NOMO-1 treated with dmso at 0.1 percent for 144 hours (cell line): ENCODE measurements around the gene STAP2.
A peak's percentile ranks its signal among the peaks of the same experiment; 100 is the strongest.

Source experiments
- DNase-seq: peaks from one replicate; lab custom pipeline; 2025; ENCODE audit not compliant: unreplicated experiment; lab: John Stamatoyannopoulos, UW

STAP2 gene

DNA sequence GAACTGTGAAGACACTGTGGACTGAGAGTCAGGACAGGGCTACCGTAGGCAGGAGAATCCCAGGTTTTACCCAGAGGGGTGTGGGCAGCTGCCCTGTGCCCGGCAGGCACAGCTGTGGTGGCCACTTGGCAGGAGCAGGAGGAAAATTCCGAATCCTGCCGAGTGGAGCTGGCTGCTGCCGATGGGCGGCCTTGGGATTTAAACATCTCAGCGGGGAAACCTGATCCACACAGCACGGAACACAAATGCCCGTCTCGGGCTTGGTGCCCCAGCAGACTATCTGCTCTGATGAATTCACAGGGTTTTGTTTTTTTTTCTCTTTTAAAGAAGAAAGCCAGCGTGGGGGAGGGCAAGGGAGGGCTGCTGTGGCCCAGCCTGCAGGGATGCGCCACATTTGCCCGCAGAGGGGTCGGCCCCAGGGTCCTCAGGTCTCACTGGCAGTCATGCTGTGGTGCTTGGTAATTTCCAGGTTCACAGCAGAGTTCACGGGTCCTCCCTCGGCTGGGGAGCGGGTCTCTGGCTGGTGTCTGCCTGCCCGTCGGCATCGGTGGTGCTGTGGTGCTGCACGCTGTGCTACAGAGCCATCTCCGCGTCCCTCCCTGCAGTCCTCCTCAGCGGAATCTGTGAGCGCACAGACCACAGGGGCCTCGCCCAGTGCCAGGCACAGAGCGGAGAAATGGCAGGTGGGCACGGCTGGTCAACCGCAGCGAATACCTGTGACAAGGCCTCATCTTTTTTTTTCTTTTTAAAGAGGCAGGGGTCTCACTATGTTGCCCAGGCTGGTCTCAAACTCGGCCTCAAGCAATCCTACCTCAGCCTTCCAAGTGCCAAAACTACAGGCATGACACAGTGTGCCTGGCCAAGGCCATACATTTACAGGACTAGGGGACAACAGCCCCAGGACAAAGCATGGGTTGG lies 32.9 kb upstream of the STAP2 start:
- DNase-seq, result no peak

DNA sequence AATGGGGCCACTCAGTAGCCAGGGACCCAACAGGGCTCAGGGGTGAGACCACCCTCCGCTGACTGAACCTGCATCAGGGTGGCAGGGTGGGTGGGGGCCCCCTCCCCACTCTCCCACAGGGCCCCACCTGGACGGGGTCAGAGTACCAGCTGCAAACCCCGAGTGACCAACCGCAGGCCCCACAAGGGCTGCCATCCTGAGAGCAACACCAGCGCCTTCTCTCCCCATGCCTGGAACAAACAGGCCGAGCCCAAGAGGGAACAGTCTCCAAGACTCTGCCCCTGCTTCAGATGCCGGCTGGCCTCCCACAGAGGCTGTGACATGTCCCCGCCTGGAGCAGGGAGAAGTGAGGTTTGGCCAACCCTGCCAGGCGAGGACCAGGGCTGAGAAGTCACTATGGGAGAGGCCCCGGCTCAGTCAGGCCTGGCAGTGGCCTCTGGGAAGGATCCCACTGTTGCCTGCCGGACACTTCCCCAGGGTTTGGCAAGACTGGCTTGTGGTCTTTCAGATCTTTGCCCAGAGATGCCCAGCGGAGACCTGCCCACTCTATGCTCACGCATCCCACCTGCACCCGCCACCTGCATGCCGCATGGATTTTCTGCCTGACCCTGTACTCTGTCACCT lies 31.9 kb upstream of the STAP2 start:
- DNase-seq, result no peak

DNA sequence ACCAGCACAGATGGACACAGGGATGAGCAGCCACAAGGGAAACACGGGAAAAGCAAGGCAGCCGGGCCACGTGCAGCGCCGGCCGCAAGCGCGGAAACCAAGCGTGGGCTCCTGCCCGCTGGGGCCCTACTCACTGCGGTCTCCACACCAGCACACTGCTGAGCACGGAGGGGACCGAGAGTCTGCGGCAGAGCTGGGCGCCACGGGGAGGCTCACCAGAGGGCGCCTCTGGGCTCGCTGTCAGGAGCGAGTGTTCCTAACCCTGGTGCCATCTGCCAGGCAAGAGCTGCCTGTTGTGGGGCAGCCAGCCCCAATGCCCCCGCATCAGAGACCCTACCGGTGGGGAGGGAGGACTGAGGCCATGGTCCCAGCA lies 31.2 kb upstream of the STAP2 start:
- peak; percentile 51 for DNase-seq

DNA sequence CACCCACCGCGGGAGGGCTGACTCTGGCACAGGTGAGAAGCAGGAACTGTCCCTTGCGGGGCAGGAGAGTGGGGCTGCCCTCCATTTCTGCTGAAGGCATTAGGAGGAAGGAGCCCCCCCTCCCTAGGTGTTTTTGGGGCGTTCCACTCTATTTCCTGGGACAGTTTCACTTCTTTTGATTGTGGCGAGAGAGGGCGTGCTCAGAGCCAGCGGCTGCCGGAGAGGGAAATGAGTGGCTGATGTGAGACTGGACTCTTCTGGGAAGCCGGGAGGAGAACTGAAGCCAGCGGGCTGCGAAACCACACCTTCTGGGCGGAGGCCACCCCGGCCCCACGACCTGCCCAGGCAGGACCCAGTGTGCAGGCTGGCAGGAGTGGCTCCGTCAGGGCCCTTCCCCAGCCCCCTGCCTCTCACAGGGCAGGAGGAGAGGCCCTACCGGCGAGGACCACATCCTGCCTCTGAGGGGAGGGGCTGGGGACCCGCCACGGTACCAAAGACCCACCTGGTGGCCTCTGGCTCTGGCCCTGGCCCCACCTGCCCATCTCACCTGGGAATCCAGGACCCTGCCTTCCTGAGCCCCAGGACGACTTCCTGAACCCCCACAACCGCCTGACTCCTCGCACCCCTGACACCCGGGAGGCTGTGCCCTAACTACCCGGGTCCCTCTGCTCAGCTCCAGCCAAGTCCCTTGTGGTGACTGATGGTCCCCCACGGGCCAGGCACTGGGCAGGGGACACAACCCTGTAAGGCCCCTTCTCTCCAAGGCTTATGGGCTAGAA lies 30.7 kb upstream of the STAP2 start:
- peak; percentile 68 for DNase-seq

DNA sequence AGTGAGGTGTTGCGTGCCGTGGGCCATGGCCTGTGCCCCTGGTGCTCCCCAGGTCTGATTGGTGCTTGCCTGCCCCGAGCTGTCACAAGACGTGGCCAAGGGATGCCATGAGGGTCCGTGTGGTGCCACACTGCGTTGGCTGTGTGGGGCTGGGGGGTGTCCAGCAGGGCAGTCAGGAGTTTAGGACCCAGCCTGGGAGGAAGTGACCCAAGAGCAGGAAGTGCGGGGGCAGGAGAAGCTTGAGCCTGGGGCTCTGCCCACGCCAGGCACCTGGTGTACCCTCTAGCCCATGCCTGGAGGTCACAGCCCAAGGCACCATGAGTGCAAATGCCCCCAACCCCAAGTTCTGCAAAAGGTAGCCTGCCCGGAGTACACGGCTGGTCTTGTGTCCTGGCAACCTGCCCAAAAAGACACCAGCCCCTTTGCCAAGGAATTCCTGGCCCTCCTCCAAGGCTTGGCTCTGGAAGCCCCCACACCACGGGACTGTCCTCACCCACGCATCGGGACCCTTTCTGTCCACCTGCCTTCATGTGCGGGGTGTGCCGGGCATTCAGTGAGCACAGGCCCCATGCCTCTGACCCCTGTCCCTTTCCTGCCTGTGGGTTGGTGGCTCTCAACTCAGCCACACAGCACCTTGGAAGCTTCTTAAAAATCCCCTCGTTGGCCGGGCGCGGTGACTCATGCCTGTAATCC lies 29.6 kb upstream of the STAP2 start:
- DNase-seq, result no peak

DNA sequence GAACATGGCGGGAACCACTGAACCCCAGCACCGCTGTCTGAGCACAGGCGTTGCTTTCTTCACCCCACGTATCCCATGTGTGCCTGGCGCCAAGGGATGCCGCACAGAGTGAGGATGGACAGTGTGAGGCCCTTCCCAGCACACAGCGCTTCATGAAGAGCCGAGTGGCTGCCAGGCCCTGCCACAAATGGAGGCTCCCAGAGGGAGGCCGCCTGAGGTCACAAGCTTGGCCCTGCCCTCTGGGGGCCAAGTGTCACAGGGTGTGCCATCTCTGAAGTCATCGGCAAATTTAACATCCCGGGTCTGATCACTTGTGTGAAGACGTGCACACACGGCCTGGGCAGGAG lies 29.1 kb upstream of the STAP2 start:
- no peak for DNase-seq

DNA sequence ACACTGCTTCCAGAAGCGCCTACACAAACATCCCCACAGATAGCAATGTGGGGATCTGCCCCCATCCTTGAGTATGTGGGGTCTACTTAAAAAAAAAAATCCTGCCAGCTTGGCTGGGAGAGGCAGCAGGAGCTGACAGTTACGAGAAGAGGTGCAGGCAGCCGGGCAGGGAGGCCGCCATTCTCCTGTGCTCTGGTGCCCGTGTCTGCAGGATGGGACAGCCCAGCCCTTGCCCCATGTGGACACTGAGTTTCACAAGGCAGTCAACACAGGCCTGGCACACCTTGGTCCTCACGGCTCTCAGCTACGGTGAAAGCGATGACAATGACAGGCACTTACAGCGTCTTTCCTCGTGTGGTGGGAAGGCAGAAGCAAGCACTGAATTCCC lies 28.7 kb upstream of the STAP2 start:
- no peak for DNase-seq

DNA sequence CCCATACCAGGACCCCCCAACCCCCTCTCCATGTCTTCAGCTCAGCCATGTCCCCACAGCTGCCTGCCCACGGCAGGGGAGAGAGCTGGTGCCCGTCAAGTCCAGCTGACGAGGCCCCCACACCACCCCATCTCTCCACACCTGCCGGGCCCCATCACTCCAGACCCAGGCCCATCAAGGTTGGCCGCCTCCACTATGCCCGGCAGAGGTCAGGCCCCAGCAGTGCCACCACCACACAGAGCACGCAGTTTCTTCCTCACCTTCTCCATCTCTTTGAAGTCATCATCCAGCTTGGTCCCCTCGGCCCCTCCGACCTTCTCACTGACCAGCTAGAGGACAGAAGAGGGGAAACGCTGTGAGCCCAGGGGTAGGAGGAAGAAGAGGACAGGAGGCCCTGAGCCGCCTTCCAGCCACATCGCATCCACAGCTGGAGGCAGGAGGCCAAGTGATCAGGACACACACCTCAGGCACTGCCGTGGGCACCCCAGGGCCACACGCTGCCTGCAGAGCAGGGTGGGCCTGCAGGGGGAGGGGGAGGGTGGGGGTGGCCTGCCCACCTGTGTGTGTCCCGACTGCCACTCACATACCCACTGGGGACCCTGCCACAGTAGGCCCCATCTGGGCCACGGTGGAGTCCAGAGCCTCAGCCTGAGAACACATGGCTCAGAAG lies 28.2 kb upstream of the STAP2 start:
- no peak for DNase-seq

DNA sequence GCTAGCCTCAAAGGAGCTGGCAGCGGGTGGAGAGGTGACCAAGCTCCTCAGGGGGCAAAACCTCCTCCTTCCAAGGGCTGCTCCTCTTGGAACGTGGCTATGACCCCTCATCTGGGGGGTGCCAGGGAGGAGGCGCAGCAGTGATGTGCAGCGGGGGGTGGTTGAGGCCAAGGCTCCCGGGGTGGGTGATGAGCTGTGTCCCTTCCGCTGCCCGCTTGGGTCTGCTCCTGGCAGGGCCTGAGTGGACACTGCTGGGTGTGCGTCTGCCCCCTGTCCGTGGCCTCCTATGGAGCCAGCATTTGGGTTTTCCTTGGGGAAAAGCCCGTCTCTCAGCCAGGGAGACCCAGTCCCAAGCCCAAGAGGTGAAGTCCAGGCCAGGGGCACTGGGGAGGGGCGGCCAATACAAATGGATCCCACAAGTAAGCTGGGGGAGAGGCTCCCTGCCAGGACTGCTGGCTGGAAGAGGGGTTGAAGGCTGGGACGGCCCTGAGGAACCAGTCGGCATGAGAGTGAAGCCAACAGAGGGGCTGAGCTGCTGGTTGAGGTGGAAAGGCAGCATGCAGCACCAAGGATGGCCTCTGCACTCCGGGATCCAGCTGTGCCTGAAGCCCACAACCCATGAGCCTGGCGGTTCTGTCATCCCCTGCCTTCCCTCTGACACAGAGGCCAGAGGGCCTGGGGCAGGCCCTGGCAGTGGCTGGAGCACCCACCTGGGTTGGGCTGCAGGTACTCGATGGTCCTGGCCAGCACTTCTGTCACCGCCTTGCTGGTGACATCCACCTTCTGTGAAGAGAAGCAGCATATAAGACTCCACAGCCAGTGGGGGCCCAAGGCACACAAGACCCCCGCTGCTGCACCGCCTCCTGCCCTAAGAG lies 27.4 kb upstream of the STAP2 start:
- no peak for DNase-seq

DNA sequence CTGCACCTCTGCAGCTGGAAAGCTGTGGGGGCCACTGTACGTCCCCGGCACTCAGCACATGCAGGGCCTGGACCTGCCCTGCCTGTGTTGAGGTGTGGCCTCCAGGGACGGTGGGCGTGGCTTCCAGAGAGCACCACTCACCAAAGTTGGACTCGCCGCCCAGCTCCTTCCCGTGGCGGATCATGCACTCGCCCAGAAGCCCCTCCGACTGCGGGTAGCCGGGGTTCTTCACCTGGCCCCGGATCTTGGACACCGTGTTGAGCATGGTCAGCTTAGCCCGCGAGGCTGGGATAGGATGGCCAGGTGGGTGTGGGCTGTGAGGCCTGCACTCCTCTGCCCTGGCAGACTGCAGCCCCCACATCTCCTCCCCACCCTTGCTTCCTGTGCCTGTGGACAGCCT lies 26.7 kb upstream of the STAP2 start:
- DNase-seq, result no peak

DNA sequence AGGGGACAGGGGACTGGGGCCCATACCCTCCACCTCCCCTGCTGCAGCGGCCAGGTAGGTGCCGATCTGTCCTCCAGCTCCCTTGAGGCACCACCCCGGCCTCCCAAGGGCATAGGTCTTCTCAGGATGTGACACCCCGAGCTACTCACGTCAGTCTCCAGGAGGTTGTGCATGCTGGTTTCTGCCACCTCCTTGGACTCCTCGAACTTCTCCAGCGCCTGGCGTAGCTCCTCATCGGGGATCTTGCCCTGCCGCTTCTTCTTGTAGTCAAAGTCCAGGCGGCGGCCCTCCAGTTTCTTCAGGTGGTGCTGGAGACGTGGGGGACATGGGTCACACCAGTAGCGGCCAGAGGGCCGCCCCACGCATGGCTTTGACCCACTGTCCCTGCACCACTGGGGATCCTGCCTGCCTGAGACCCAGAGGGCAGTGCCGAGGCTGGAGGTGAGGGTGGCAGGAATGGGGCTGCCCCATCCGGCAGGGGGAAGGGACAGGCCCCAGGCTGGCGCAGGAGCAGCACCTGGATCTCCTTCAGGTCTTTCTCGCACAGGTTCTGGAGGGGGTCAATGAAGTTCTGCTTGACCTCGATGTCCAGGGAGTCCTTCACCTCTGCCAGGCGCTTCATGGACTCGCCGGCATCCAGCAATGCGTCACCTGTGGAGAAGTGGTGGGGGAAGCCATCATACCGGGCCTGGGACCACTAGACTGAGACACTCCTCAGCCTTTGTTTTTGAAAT lies 25.1 kb upstream of the STAP2 start:
- DNase-seq, result no peak

DNA sequence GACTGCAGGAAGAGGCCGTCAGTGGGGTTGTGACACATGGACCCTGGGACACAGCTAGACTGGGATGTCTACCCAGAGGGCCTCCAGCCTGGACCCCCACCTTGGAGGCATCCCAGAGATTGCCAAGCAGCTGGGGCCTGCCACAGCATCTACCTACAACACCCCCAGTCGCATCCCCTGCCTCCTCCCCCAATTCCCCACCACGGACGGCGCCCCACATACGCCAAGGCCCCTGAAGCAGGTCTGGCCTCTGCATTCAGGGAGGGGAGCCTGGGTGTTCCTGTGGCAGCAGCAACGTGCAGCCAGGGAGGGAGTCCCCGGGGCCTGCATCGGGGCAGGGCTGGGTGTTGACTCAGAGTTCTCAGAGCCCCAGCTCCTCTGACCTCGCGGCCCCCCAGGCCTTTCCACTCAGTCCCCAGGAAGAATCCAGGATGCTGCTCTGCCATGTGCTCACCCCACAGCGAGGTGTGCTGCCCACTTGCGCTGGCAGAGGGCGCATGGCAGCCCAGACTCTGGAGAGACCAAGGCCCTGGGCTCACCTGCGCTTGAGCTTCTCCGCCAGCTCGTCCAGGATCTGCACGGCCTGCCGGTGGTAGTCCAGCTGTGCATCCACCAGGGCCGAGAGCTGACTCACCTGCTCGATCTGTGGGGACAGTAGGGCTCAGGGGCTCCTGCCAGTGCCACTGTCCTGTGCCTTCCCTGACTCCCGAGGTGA lies 24.4 kb upstream of the STAP2 start:
- no peak for DNase-seq

DNA sequence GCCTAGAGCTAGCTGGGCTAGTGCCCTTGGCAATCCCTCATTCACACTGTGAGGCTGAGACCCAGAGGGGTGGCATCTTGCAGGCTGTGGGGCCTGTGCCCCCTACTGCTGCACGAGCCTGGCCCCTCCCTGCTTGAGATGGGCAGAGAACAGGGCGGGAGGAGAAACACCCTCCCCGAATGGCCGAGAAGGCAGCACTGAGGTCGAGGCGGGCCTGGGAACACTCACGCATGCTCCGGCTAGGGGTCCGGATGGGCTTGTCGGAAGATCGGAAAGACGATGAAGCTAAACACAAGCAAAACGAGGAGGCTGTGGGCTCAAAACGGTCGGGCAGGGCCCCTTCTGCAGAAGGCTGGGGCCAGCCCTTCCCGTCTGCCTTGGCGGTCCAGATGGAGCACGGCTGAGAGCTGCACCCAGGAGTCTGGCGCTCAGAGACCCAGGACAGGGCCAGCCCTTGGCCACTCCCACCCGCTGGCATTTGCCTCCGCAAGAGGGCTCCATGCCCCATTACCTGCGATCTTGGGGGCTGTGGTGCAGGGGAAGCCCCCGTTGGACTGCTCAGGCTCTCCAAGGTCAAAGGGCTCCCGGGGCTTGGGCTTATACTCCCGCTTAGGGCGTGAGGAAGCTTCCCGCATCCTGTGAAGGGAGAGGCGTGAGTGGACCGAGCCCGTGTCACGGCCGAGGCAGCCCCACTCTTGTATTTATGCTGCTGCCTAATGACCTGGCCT lies 23.6 kb upstream of the STAP2 start:
- no peak for DNase-seq

DNA sequence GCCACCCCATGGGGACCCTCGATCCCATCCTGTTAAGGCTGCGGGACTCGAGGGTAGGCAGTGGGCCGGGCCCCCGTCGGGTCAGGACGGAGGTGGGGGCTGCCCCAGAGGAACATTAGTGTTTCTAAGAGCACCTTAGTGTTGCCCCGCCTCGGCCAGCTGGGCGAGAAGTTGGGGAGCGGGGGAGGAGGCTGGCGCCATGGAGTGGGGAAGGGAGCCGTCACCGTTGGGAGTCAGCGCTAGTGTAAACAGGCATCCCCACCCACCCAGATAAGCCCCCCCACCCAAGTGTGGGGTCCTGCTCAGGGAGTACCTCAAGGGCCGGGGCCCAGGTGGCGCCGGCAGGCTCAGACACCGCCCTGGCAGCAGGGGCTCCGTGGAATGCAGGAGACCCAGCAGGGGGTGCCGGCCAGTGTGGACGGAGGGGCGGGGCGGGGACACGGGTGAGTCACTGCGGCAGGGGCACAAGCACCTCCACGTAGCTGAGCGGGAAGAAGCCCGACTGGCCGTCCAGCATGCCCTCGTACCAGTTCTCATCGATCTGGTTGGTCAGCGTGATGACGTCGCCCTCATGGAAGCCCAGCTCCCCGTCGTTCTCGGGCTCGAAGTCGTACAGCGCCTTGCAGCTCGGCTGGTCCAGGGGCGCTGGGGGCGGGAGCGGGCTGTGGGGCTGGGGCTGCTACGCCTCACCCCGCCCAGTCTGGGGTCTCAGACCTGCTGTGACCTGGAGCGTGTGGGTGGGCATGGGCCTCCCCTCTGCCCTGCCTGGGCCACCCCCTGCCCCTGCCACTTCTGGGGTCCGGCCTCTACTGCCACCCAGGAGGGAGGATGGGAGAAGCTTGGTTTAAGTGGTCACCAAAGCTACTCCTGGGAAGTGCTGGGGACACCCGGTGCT lies 22.8 kb upstream of the STAP2 start:
- no peak for DNase-seq

DNA sequence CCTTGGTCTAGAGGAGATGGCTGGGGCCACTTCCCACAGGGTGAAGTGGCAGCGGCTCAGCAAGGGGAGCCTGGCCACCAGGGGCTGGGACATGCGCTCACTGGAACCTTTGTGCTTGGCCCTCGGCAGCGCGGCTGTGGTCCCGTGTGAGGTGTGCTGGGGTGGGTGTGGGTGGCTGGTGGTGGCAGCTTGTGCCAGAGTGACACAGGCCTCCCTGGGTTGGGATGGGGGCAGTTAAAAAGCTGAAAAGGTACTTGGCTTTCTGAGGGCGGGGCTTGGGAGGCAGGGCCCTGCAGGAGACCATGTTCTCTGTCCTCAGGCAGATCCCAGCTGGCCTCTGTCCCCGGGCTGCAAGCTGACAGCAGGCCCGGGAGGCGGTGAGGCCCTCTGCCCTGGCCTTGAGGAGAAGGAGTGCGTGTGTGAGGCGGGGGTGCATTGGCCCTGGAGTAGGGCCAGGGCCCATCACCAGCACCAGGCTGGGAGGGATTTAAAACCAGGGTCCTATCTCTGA lies 22.1 kb upstream of the STAP2 start:
- DNase-seq, result no peak

DNA sequence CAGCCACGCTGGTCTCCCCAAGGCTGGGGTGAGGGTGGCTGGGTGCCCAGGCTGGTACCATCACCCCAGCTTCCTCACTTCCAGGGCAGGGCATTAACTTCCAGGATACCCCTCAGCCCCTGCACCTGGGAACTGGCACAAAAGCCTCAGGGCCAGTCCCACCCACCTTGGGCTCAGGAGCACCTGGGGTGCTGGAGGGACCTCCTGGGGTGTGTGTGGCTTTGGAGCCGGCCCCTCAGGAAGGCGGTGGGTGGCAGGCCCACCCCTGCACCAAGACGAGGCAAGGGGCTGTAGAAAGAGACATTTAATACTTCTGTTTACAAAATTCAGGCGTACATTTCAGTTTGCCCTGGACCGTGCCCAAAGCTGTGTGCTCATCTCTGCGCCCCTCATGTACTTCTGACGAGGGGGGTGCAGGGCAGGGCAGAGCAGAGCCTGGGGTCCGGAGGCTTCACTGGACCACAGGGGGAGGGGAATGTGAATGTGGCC lies 21.5 kb upstream of the STAP2 start:
- DNase-seq, result no peak

DNA sequence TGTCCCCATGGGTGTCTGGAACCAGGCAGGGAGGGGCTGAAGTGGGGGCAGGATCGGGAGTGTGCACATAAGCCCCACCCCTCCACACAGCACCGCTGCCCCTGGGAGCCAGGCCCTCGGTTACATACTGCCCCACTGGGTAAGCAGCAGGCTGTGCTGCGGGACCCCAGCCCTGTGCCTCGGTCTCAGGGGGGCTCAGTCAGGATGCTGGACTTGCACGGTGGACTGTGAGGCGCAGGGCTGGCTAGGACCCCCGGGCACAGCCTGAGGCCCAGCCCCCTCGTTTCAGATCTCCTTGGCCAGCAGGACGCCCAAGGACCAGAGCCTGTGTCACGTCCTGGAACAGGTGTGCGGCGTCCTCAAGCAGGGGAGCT lies 21.0 kb upstream of the STAP2 start:
- no peak for DNase-seq
